Raji (cell line): ENCODE measurements around the gene RNF182.

Experiments
- POLR2A ChIP-seq: IDR thresholded peaks from 2 replicates; pipeline ENCODE4 v1.6.1; 2011; ENCODE audit warnings: low read depth, low read length, control low read depth; ENCODE audit not compliant: insufficient read depth

Gene RNF182

GRCh38 chr6:13924949-13925881 is at the start of gene RNF182:
Gene RNF182, plus strand, starts transcription at chr6:13924952. Its CDS starts 52,168 bp downstream, at chr6:13977120.
- no peak for TF ChIP-seq POLR2A

- TF ChIP-seq POLR2A, result no peak
These were observed 47.7 kb upstream of the RNF182 start for GRCh38 chr6:13877051-13877450.

GRCh38 chr6:13881621-13882165 is 43.1 kb upstream of the RNF182 start:
- TF ChIP-seq POLR2A, result no peak

GRCh38 chr6:13883966-13884365 is 40.8 kb upstream of the RNF182 start:
- TF ChIP-seq POLR2A, result no peak

- no peak for TF ChIP-seq POLR2A
These were observed 40.4 kb upstream of the RNF182 start for GRCh38 chr6:13884397-13884796.

GRCh38 chr6:13885601-13886000 is 39.2 kb upstream of the RNF182 start:
- TF ChIP-seq POLR2A, result no peak

- no peak for TF ChIP-seq POLR2A
These were observed 37.8 kb upstream of the RNF182 start for GRCh38 chr6:13886949-13887348.

- TF ChIP-seq POLR2A, result no peak
These were observed 32.6 kb upstream of the RNF182 start for GRCh38 chr6:13892017-13892645.

- TF ChIP-seq POLR2A, result no peak
These were observed 21.8 kb upstream of the RNF182 start for GRCh38 chr6:13902922-13903321.

- TF ChIP-seq POLR2A, result no peak
These were observed 21.4 kb upstream of the RNF182 start for GRCh38 chr6:13903364-13903763.

GRCh38 chr6:13907001-13907350 is 17.8 kb upstream of the RNF182 start:
- no peak for TF ChIP-seq POLR2A

GRCh38 chr6:13907614-13908215 is 17.0 kb upstream of the RNF182 start:
- TF ChIP-seq POLR2A, result no peak

- TF ChIP-seq POLR2A, result no peak
These were observed 15.8 kb upstream of the RNF182 start for GRCh38 chr6:13908955-13909381.

GRCh38 chr6:13910443-13910842 is 14.3 kb upstream of the RNF182 start:
- TF ChIP-seq POLR2A, result no peak

- TF ChIP-seq POLR2A, result no peak
These were observed 13.4 kb upstream of the RNF182 start for GRCh38 chr6:13911337-13911736.
